Stimulated activated memory B cell treated with anti-CD40 and anti-IgM and Interleukin-4, amounts not matched to agents 10 μg/mL and 1 μg/mL and 100 μg/mL, for 72 hours (primary cell): ENCODE data around the gene NIPAL1.

Experiments used
- ATAC-seq: fragments of 150-1000 bp; cut with Tn5 transposase; 2 replicates; pipeline ENCODE4 v1.10.0; 2021
- H3K27ac Mint-ChIP-seq: one replicate; pipeline ENCODE4 v1.8.0; 2022; ENCODE audit warnings: mild to moderate bottlenecking, mixed read lengths
- H3K27me3 Mint-ChIP-seq: one replicate; pipeline ENCODE4 v1.8.0; 2022; ENCODE audit warnings: mixed read lengths
- H3K36me3 Mint-ChIP-seq: one replicate; pipeline ENCODE4 v1.8.0; 2022; ENCODE audit warnings: mixed read lengths
- H3K4me1 Mint-ChIP-seq: one replicate; pipeline ENCODE4 v1.8.0; 2022; ENCODE audit warnings: mixed read lengths
- H3K4me3 Mint-ChIP-seq: one replicate; pipeline ENCODE4 v1.8.0; 2022; ENCODE audit warnings: mild to moderate bottlenecking, moderate library complexity, mixed read lengths
- H3K9me3 Mint-ChIP-seq: one replicate; pipeline ENCODE4 v1.8.0; 2022; ENCODE audit warnings: mixed read lengths

The NIPAL1 gene

DNA sequence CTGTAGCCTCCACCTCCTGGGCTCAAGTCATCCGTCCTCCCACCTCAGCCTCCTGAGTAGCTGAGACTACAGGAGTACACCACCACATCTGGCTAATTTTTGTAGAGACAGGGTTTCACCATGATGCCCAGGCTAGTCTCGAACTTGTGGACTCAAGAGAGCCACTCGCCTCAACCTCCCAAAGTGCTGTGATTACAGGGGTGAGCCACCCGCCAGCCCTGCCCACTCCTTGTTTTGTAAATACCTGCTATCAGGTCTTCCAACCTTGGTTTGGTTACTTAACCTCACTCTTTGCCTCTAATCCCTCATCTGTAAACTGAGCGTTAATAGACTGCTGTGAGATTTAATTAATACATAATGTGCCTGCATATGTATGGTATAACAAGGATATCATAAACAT is 894 bp upstream of the NIPAL1 start:
- no peak for ATAC-seq
- Mint-ChIP-seq H3K36me3 (no peaks in the 10 kb centered on the region), H3K27me3 (peaks cover 81% of the 10 kb centered on the region), H3K27ac (no peak overlapping the region), H3K4me1 (peaks cover 20% of the 10 kb centered on the region), H3K9me3 (no peaks in the 10 kb centered on the region), H3K4me3 (peak overlapping the region; percentile 85)

DNA sequence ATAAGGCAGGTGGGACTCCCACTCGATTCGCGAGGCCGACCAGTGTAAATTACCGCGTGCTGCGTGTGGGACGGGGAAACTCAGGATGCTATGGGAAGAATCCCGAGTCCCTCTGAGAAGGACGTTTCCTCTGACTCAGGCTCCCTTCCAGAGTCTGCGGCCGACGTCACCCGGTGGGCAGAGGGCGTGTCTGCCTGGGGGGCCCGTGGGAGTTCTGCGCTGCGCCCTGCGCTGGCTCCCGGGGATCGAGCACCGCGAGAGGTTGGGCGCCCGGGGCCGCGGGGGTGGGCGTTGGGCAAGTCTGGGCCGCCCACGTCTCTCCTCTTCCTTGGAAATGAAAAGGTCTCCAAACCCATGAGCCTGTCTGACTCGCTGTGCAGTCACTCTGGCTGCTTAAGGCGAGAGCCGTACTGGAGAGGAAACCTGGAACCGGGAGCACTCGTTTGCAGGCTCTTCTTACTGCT is 568 bp downstream of the NIPAL1 start:
- Mint-ChIP-seq H3K36me3 (no peaks in the 10 kb centered on the region), H3K27me3 (peaks cover 71% of the 10 kb centered on the region), H3K27ac (no peak overlapping the region), H3K9me3 (no peaks in the 10 kb centered on the region), H3K4me1 (peaks cover 20% of the 10 kb centered on the region), H3K4me3 (peak overlapping the region; percentile 85)
- peak; percentile 44 for ATAC-seq

DNA sequence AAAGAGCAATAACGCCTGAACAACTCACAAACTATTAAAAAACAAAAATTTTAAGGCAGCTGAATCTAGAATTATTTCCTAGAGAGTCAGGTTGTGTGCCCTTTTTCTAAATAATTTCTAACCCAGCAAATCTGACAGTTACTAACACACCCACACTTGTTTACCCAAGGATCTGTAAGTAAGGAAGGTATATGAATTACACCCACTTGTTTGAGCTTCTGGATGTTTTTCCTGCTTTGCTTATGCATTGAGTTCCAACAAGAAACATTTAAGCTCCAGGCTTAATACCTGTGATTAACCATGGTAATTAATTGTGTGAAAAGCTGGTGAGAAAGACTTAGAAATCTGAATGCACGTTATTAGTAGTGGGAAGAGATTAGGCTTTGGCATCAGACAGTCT is 1.5 kb downstream of the NIPAL1 start:
- ATAC-seq: no peak
- Mint-ChIP-seq H3K4me1 (peaks cover 20% of the 10 kb centered on the region), H3K9me3 (no peaks in the 10 kb centered on the region), H3K4me3 (no peak overlapping the region), H3K27me3 (peaks cover 66% of the 10 kb centered on the region), H3K27ac (no peak overlapping the region), H3K36me3 (no peaks in the 10 kb centered on the region)

GRCh38 chr4:48021100-48021499 is 4.5 kb downstream of the NIPAL1 start:
- no peaks in the 10 kb centered on the region for H3K36me3 Mint-ChIP-seq
- H3K4me3 Mint-ChIP-seq: no peak overlapping the region
- peaks cover 57% of the 10 kb centered on the region for H3K27me3 Mint-ChIP-seq
- no peak for ATAC-seq
- H3K27ac Mint-ChIP-seq: no peak overlapping the region
- peaks cover 16% of the 10 kb centered on the region for H3K4me1 Mint-ChIP-seq
- no peaks in the 10 kb centered on the region for H3K9me3 Mint-ChIP-seq

DNA sequence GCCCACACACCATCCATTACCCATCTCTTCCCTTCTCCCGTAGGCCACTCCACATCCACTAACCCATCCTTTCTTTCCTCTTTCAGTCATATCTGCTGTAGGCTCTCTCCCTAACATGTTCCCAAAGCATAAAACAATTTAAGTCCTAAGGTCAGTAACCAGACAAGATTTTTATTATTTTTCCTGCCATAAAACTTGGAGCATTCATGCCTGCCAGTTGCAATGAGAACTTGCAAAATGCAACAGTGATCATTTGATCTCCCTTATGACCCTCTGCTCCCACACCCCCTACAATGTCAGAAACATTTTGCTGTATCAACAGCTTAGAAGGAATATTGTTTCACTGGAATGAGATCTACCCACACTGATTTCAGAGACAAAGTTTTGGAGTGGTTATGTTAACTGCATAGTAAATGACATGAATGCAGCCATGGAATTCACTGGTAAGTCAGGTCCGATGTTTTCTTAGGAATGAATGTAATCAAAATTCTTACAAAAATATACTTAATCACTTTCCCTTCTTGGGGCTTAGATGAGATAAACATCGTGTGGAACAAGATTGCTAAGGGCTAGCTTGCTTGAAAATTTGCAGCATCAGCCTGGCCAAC is 5.7 kb downstream of the NIPAL1 start:
- H3K9me3 Mint-ChIP-seq: no peaks in the 10 kb centered on the region
- H3K27me3 Mint-ChIP-seq: peaks cover 46% of the 10 kb centered on the region
- no peak for ATAC-seq
- H3K4me1 Mint-ChIP-seq: peaks cover 4% of the 10 kb centered on the region
- no peak overlapping the region for H3K27ac Mint-ChIP-seq
- H3K36me3 Mint-ChIP-seq: no peaks in the 10 kb centered on the region
- H3K4me3 Mint-ChIP-seq: no peak overlapping the region

GRCh38 chr4:48024522-48024921 is 8.0 kb downstream of the NIPAL1 start:
- Mint-ChIP-seq H3K4me1 (peaks cover 11% of the 10 kb centered on the region), H3K27ac (no peak overlapping the region), H3K27me3 (peaks cover 34% of the 10 kb centered on the region), H3K9me3 (no peaks in the 10 kb centered on the region), H3K36me3 (no peaks in the 10 kb centered on the region), H3K4me3 (no peak overlapping the region)
- ATAC-seq: no peak

DNA sequence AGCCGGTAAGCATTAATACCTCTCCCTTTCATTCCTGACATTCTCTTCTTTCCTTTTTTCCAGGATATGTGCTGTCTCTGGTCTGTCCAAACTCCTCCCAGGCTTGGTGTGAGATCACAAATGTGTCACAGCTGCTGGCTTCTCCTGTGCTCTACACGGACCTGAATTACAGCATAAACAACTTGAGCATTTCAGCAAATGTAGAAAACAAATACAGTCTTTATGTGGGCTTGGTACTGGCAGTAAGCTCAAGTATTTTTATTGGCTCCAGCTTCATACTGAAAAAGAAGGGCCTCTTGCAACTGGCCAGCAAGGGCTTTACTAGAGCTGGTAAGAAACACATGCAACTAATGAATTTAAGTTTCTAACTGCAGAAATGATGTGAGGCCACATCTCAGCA is 8.4 kb downstream of the NIPAL1 start:
- ATAC-seq: no peak
- H3K27me3 Mint-ChIP-seq: peaks cover 31% of the 10 kb centered on the region
- peaks cover 11% of the 10 kb centered on the region for H3K4me1 Mint-ChIP-seq
- no peaks in the 10 kb centered on the region for H3K36me3 Mint-ChIP-seq
- H3K9me3 Mint-ChIP-seq: no peaks in the 10 kb centered on the region
- no peak overlapping the region for H3K4me3 Mint-ChIP-seq
- no peak overlapping the region for H3K27ac Mint-ChIP-seq

GRCh38 chr4:48027653-48028052 is 11.1 kb downstream of the NIPAL1 start:
- H3K36me3 Mint-ChIP-seq: no peaks in the 10 kb centered on the region
- no peak for ATAC-seq

GRCh38 chr4:48028696-48029095 is 12.1 kb downstream of the NIPAL1 start:
- Mint-ChIP-seq H3K36me3 (no peaks in the 10 kb centered on the region), H3K27me3 (peaks cover 21% of the 10 kb centered on the region), H3K27ac (no peak overlapping the region), H3K9me3 (no peaks in the 10 kb centered on the region), H3K4me3 (no peak overlapping the region), H3K4me1 (peaks cover 18% of the 10 kb centered on the region)
- ATAC-seq: no peak

More at GRCh38 chr4:48027653-48028052, 11.1 kb downstream of the NIPAL1 start:
- H3K4me3 Mint-ChIP-seq: no peak overlapping the region
- H3K9me3 Mint-ChIP-seq: no peaks in the 10 kb centered on the region
- peaks cover 21% of the 10 kb centered on the region for H3K27me3 Mint-ChIP-seq
- H3K4me1 Mint-ChIP-seq: peaks cover 16% of the 10 kb centered on the region
- no peak overlapping the region for H3K27ac Mint-ChIP-seq

GRCh38 chr4:48030470-48030869 is 13.9 kb downstream of the NIPAL1 start:
- Mint-ChIP-seq H3K36me3 (no peaks in the 10 kb centered on the region), H3K27ac (no peak overlapping the region), H3K9me3 (no peaks in the 10 kb centered on the region), H3K4me1 (peaks cover 24% of the 10 kb centered on the region), H3K27me3 (peaks cover 7% of the 10 kb centered on the region), H3K4me3 (no peak overlapping the region)
- no peak for ATAC-seq

DNA sequence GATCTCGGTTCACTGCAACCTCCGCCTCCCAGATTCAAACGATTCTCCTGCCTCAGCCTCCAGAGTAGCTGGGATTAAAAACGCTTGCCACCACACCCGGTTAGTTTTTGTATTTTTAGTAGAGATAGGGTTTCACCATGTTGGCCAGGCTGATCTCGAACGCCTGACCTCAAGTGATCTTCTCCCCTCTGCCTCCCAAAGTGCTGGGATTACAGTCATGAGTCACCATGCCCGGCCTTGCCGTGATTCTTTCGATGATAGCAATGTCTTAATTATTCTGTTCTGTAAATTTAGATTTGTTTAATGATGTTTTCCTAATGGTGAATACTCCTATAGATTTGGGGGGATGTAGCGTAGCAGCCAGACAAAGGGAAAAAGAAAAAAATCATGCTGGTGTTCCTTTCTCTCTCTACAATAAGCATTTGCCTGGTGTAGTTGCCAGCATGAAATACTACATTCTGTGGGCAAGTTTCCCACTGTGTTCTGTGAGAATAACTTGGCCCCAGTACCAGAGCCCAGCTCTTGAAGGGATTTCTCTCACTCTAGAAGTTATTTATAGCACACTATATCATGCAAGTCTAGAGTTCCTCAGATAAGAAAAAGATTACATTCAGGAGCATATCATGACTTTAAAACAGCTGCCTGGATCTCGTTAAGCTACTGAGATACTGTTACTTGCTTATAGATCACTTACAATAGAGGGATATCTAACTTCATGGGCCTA is 15.4 kb downstream of the NIPAL1 start:
- ATAC-seq: no peak
- H3K36me3 Mint-ChIP-seq: no peaks in the 10 kb centered on the region
- H3K4me3 Mint-ChIP-seq: no peak overlapping the region
- H3K4me1 Mint-ChIP-seq: peaks cover 39% of the 10 kb centered on the region
- H3K9me3 Mint-ChIP-seq: no peaks in the 10 kb centered on the region
- no peaks in the 10 kb centered on the region for H3K27me3 Mint-ChIP-seq
- H3K27ac Mint-ChIP-seq: no peak overlapping the region

GRCh38 chr4:48032721-48033120 is 16.1 kb downstream of the NIPAL1 start:
- Mint-ChIP-seq H3K27ac (no peak overlapping the region), H3K36me3 (no peaks in the 10 kb centered on the region), H3K9me3 (no peaks in the 10 kb centered on the region), H3K27me3 (no peaks in the 10 kb centered on the region), H3K4me1 (peaks cover 42% of the 10 kb centered on the region), H3K4me3 (no peak overlapping the region)
- ATAC-seq: no peak

DNA sequence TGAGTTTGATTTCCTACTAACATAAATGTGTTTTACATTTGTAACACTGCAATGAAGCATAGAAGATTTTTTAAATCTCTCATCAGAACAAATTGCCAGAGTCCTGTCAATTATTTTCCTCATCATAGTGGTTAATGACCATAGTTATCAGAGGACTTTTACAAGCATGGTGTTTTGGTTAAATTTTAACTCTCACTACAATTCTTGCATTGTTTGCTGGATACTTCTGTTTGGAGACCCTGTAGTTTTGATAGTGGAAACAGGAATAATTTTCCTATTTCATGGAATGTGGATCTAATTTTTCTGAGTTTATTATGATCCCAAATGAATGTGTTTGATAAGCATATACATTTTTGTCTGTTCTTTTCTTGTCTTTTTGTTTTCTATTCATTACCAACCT is 16.8 kb downstream of the NIPAL1 start:
- no peaks in the 10 kb centered on the region for H3K9me3 Mint-ChIP-seq
- no peak for ATAC-seq
- H3K27me3 Mint-ChIP-seq: no peaks in the 10 kb centered on the region
- H3K27ac Mint-ChIP-seq: no peak overlapping the region
- H3K4me3 Mint-ChIP-seq: no peak overlapping the region
- H3K4me1 Mint-ChIP-seq: peaks cover 38% of the 10 kb centered on the region
- no peaks in the 10 kb centered on the region for H3K36me3 Mint-ChIP-seq

DNA sequence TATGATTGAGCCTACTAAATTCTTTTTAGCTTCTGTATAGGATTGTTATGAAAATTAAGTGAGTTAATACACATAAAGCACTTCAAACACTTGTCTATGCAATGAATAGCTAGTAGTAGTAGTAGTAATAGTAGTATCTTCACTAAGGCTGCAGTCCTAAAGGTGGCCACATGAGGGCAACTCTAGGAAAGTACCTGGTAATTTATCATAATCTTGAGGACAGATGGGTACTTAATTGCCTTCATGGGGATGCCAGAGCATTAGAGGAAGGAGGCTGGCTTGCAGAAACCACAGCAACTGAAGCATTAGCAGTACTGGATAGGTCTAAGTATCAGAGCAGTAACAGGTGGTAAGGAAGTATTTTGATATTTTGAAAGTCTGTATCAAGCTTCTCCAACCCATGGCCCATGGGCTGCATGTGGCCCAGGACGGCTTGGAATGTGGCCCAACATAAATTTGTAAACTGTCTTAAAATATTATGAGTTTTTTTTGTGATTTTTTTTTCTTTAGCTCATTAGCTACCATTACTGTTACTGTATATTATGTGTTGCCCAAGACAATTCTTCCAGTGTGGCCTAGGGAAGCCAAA is 17.3 kb downstream of the NIPAL1 start:
- Mint-ChIP-seq H3K27ac (no peak overlapping the region), H3K27me3 (no peaks in the 10 kb centered on the region), H3K9me3 (no peaks in the 10 kb centered on the region), H3K36me3 (no peaks in the 10 kb centered on the region), H3K4me1 (peaks cover 33% of the 10 kb centered on the region), H3K4me3 (no peak overlapping the region)
- ATAC-seq: peak; percentile 56

DNA sequence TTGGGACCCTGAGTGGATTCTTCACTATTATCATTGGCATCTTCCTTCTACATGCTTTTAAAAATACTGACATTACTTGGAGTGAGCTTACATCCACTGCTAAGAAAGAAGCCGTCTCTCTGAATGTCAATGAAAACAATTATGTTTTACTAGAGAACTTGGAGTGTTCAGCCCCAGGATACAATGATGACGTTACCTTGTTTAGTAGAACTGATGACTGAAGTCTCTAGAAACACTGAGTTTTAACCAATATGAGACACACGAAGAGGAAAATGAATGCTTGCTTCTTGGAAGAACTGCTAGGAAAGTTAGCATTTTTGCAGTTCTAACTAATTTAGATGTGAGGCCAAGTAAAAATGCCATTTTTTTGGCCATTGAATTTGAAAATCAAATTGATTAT is 19.4 kb downstream of the NIPAL1 start:
- peaks cover 6% of the 10 kb centered on the region for H3K27me3 Mint-ChIP-seq
- no peaks in the 10 kb centered on the region for H3K9me3 Mint-ChIP-seq
- ATAC-seq: no peak
- no peak overlapping the region for H3K4me3 Mint-ChIP-seq
- H3K27ac Mint-ChIP-seq: peak overlapping the region; percentile 93
- peaks cover 25% of the 10 kb centered on the region for H3K4me1 Mint-ChIP-seq
- no peaks in the 10 kb centered on the region for H3K36me3 Mint-ChIP-seq

- H3K27ac Mint-ChIP-seq: peak overlapping the region; percentile 93
- ATAC-seq: no peak
- H3K4me3 Mint-ChIP-seq: peak overlapping the region; percentile 48
These were observed 20.5 kb downstream of the NIPAL1 start for GRCh38 chr4:48037117-48037462.

More at GRCh38 chr4:48037117-48037462, 20.5 kb downstream of the NIPAL1 start:
- Mint-ChIP-seq H3K36me3 (no peaks in the 10 kb centered on the region), H3K9me3 (no peaks in the 10 kb centered on the region), H3K4me1 (peaks cover 34% of the 10 kb centered on the region), H3K27me3 (peaks cover 17% of the 10 kb centered on the region)
